Mesodermal cell (in vitro differentiated cells): ENCODE data around the gene MDGA2.
"Not testable (repeated sequence)": the region's sequence is repeated elsewhere in the genome, so short reads cannot be mapped to it uniquely, and the experiment has no call there.

Source experiments
- H3K27ac ChIP-seq: 2 replicates; pipeline ENCODE4 v1.7.0; 2013; ENCODE audit warnings: mild to moderate bottlenecking, low read depth, low read length, moderate library complexity; ENCODE audit not compliant: severe bottlenecking
- H3K36me3 ChIP-seq: 2 replicates; pipeline ENCODE4 v1.7.1; 2013; ENCODE audit warnings: mild to moderate bottlenecking, low read length, moderate library complexity; ENCODE audit not compliant: control insufficient read depth, insufficient read depth
- H3K4me1 ChIP-seq: one replicate; pipeline ENCODE4 v1.7.1; 2013; ENCODE audit warnings: mild to moderate bottlenecking, low read length; ENCODE audit not compliant: insufficient read depth, control insufficient read depth, poor library complexity, severe bottlenecking
- H3K4me3 ChIP-seq: 2 replicates; pipeline ENCODE4 v1.7.0; 2013; ENCODE audit warnings: low read length, control low read depth, mild to moderate bottlenecking; ENCODE audit not compliant: insufficient read depth, poor library complexity, severe bottlenecking; ENCODE audit errors: extremely low read depth
- H3K9me3 ChIP-seq: 2 replicates; pipeline ENCODE4 v1.7.1; 2013; ENCODE audit warnings: mild to moderate bottlenecking, low read length, moderate library complexity; ENCODE audit not compliant: control insufficient read depth
- WGBS, 2 experiments: methylation state at CpG; one replicate each; pipeline ENCODE4 v1.1.5; 2013; ENCODE audit warnings: missing lambda C conversion rate in 2 of 2; ENCODE audit not compliant: insufficient coverage in 2 of 2; 5-methylcytosine and 5-hydroxymethylcytosine counted together

MDGA2 gene

DNA sequence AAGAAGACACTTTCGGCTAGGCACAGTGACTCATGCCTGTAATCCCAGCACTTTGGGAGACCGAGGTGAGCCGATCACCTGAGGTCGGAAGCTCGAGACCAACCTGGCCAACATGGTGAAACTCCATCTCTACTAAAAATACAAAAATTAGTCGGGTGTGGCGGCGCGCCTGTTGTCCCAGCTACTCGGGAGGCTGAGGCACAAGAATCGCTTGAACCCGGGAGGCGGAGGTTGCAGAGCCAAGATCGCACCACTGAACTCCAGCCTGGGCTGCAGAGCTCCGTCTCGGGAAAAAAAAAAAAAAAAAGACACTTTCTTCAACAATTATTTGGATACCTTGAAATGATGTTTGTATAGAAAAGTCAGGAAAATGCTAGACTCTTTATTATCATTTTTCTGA lies 393.6 kb downstream of the MDGA2 start:
- H3K27ac ChIP-seq, H3K4me1 ChIP-seq, H3K9me3 ChIP-seq, H3K4me3 ChIP-seq, H3K36me3 ChIP-seq: not testable (repeated sequence)
- WGBS, 2 experiments, result 86 to 97% methylated on average over 13 to 14 of the region's 16 CpGs

DNA sequence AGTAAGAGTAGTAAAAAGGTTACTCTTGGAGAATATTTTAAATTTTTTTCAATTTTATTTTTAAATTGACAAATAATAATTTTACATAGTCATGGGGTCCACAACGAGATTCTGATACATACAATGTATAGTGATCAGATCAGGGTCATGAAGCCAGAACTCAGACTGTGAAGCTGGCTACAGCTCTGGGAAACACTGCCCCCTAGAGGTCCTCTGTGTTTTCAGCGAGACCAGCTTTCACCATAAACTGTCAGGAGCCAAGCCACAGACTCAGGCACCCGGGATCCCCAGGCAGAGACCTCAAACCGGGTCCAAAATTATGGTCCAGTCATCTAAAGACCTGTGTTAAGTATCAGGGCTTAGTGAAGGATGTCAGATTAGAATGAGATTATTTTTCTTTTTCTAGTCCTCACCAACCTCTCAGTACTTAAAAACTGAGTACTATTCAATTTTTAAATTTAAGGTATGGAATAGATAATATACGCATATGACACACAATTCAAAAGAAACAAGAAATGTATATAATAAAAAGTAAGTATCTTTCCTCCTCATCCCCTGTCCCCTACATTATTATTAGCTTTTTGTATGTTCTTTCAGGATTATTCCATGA lies 397.1 kb downstream of the MDGA2 start:
- no peaks in the 10 kb centered on the region for H3K9me3 ChIP-seq
- H3K27ac ChIP-seq, result no peak overlapping the region
- no peak overlapping the region for H3K4me3 ChIP-seq
- H3K4me1 ChIP-seq, result no peaks in the 10 kb centered on the region
- no peaks in the 10 kb centered on the region for H3K36me3 ChIP-seq
- WGBS, 2 experiments, result 8% methylated on average over 1 of the region's 5 CpGs; no CpG with 5 or more reads in 1 of the 2 experiments

DNA sequence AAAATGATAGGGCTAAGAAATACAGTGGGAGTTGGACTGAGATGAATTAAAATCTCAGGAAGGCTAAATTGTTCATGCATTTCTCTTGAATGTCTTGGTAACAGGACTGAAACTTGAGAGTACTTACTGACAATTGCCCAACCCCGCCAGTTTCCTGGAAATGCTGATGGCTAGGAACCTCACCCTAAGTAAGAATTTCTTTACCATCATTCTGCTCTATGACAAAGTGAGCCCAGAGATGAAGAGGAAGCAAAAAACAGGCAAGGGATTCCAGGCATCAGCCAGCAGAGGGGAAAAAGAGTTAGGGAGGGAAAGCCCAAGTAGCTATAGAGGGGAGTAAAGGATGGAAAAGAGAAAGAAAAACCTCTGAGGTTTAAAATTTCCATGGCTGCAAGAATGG lies 397.7 kb downstream of the MDGA2 start:
- no CpG with 5 or more reads among the region's 1 CpG for WGBS, 2 experiments
- Histone ChIP-seq H3K4me1 (no peaks in the 10 kb centered on the region), H3K27ac (no peak overlapping the region), H3K4me3 (no peak overlapping the region), H3K9me3 (no peaks in the 10 kb centered on the region), H3K36me3 (no peaks in the 10 kb centered on the region)

DNA sequence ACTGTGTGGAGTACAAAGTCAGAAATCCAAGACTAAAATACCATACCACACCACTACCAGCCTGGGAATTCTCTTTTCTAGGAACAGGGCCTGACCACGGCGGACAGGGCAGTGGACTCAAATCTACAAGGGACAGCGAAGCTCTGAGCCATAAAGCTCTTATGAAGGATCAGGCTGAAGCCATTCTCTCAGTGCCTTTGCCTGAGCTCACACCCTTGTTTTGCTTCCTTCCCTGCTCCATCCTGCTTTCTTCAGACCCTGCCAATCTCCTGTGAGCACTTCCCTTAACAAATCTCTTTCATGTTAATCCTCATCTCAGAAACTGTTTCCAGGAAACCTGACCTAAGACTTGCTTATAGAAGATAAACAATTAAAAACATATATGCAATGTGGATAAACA lies 398.5 kb downstream of the MDGA2 start:
- Histone ChIP-seq H3K4me1 (no peaks in the 10 kb centered on the region), H3K36me3 (no peaks in the 10 kb centered on the region), H3K27ac (no peak overlapping the region), H3K4me3 (no peak overlapping the region), H3K9me3 (no peaks in the 10 kb centered on the region)
- WGBS, 2 experiments, result 78 to 80% methylated on average over 3 of the region's 3 CpGs

DNA sequence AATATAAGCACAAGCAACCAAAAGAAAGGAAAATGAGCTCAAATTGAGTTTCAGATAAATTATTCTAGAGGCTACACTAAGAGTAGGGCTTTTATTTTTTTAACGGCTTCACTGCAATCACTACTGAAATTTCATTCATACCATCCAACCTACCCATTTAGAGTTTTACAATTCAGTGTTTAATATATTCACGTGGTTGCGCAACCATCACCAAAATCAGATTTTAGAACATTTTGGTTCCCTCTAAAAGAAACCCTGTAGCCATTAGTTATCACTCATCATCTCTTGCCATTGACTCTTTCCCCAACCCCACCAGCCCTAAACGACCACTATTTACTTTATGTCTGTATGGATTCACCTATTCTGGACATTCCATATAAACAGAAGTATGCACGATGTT lies 401.5 kb downstream of the MDGA2 start:
- Histone ChIP-seq H3K4me3 (no peak overlapping the region), H3K9me3 (no peaks in the 10 kb centered on the region), H3K27ac (no peak overlapping the region), H3K4me1 (peaks cover 3% of the 10 kb centered on the region), H3K36me3 (no peaks in the 10 kb centered on the region)
- WGBS, 2 experiments, result 85 to 91% methylated on average over 3 of the region's 5 CpGs

DNA sequence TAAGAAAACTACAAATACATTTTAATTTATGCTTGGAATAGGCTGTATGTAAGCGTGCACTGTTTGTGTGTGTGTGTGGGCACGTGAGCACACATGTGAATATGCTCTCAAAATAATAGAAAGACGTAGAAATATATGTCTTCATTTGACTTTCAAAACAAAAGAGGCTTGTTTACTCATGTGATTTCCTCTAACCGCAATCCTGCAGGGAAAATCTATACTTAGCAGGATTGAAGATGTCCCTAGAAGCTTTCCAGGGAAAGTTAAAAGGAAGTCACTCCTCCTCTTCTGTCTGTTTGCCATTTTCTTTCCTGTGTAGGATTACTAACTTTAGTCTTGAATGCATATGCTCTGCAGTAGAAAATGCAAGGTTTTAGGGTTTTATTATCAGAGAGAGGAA lies 404.7 kb downstream of the MDGA2 start:
- H3K36me3 ChIP-seq, result no peaks in the 10 kb centered on the region
- no peaks in the 10 kb centered on the region for H3K9me3 ChIP-seq
- no peak overlapping the region for H3K4me3 ChIP-seq
- H3K27ac ChIP-seq, result no peak overlapping the region
- peaks cover 3% of the 10 kb centered on the region for H3K4me1 ChIP-seq
- WGBS, 2 experiments, result 94% methylated on average over 4 of the region's 4 CpGs; no CpG with 5 or more reads in 1 of the 2 experiments

DNA sequence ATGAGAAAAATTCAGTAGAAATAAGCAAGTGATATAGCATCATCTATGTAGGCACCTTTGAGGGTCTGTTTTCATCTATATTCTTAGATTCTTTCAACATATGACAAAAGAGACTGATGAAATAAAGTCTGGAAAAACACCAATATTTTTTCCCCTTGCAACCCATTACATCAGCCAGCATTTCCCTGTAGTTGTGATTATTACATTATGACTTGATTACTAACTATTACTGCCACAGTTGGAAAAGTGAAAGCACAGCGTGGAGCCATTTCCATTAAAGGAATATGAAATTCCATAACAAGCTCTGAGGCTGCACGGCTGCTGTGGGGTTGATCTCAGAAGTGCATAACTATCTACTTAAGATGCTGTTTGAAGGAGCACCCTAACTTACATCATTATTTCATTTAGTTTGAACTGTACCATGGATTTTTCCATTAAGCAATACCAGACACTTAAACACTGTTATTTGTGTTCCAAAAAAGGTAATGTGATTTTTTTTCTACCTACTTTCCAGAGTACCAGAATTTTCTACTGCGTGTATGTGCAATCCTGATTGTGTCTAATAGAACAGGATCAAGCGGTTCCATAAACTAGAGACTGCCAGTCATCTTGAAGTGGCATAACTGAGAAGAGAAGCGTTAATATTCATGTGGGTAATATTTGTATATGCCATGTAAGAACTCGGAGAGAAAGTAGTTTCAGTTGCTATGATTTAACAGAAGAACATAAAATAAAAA lies 405.5 kb downstream of the MDGA2 start:
- no peaks in the 10 kb centered on the region for H3K36me3 ChIP-seq
- no peak overlapping the region for H3K27ac ChIP-seq

DNA sequence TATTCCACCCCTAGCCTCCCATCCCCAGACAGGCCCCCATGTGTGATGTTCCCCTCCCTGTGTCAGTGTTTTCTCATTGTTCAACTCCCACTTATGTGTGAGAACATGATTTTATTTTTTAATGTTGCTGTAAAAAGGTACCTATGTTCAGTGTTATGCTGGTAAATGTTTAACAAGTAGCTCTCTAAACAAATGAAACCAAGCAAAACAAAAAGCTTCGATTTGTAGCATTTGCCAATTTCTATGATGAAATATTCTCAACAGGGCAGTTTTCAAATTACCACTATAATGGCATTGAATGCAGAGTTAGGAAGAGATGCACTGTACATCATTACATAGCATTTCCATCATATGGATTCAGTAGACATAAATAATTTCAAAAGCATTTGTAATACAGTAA lies 410.6 kb downstream of the MDGA2 start:
- WGBS, 2 experiments, result no CpG with 5 or more reads among the region's 1 CpG
- Histone ChIP-seq H3K4me3 (no peak overlapping the region), H3K9me3 (no peaks in the 10 kb centered on the region), H3K36me3 (no peaks in the 10 kb centered on the region), H3K27ac (no peak overlapping the region), H3K4me1 (no peaks in the 10 kb centered on the region)

More for the DNA sequence above, 405.5 kb downstream of the MDGA2 start:
- Histone ChIP-seq H3K9me3 (no peaks in the 10 kb centered on the region), H3K4me1 (peaks cover 3% of the 10 kb centered on the region), H3K4me3 (no peak overlapping the region)
- WGBS, 2 experiments, result 100% methylated on average over 1 to 3 of the region's 6 CpGs

DNA sequence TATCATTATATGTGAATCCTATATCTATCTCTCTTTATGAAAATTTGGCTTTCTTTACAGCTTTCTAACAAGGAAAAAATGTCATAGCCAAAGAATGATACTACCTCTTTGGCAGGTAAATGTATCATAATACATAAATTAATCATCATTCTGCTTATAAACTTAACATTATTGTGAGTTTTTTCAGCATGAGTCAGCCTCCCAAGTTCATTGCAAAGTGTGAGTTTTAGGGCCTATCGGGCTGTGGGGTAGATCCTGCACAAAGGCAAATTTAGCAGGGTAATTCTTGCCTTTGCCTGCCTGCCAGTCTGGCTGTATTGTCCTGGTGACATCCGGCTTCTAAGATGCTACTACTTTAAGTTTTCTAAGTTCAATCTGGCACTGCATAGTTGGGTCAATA lies 412.6 kb downstream of the MDGA2 start:
- Histone ChIP-seq H3K36me3 (no peaks in the 10 kb centered on the region), H3K4me3 (no peak overlapping the region), H3K9me3 (no peaks in the 10 kb centered on the region), H3K4me1 (no peaks in the 10 kb centered on the region), H3K27ac (no peak overlapping the region)
- 90 to 100% methylated on average over 1 of the region's 2 CpGs for WGBS, 2 experiments

DNA sequence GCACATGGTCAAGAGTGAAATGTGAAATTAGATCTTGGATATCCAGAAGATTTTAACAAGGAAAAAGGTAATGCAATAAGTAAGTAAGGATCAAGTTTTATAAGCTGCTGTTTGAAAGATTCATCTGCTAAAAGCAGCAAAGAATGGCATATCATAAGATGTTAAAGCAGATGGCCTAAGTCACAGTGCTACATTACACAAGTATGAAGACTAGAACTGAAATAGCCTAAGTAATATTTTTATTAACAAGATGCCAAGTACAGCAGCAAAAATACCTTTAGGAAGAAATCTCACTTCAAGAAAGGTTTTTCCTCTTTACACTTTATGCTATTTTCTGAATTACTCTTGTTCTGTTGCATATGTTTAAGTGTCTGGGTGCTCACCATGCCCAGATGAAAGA lies 414.1 kb downstream of the MDGA2 start:
- Histone ChIP-seq H3K36me3 (no peaks in the 10 kb centered on the region), H3K9me3 (no peaks in the 10 kb centered on the region), H3K4me1 (no peaks in the 10 kb centered on the region), H3K4me3 (no peak overlapping the region), H3K27ac (no peak overlapping the region)

DNA sequence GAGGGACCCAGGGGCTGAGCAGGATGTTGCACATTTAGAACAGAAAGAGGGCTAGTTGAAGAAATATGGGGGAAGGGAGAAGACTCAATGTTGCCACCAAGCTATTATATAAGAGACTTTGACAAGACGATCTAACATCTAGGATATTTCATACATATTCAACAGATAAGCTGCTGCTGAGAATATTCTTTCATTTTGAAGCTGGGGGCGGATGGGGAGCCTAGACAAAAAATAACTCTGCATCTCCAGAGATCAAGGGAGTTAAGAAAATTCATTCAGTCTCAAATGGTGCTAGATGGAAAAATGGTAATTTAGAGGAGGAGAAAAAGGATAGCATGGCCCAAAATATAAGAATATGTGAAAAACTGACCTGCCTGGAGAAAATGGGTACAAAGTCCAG lies 415.6 kb downstream of the MDGA2 start:
- Histone ChIP-seq H3K9me3 (peaks cover 2% of the 10 kb centered on the region), H3K4me1 (no peaks in the 10 kb centered on the region), H3K27ac (no peak overlapping the region), H3K36me3 (no peaks in the 10 kb centered on the region), H3K4me3 (no peak overlapping the region)
- WGBS, 2 experiments, result 60% methylated on average over 1 of the region's 2 CpGs; no CpG with 5 or more reads in 1 of the 2 experiments
